GM12801 (cell line): ENCODE results near the gene USP19.

Experiments
- TF ChIP-seq, protein P1 (sequence below): IDR thresholded peaks from one replicate; pipeline ENCODE4 v1.5.1; 2011; ENCODE audit warnings: control low read depth; ENCODE audit not compliant: insufficient read length; ENCODE audit errors: extremely low read depth

Gene USP19

DNA sequence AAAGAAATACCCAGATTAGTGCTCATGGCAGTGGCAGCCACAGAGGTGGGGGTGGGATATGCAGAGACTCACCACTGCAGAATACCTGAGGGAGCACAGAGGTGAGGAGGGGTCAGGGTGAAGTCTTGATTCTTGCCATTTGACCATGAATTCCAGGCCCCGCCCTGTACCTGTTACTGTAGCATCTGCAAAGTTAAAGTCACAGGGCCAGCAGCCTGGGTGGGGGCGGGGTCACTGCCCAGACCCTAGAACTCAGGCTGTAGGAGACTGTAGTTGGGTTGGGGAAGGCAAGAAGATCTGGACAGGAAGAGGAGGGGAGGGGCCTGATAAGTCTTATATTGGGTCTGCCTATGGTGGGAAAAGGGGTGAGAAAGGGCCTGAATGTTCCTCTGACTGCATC, 31.0 kb upstream of the USP19 start:
- TF ChIP-seq, protein P1, sequence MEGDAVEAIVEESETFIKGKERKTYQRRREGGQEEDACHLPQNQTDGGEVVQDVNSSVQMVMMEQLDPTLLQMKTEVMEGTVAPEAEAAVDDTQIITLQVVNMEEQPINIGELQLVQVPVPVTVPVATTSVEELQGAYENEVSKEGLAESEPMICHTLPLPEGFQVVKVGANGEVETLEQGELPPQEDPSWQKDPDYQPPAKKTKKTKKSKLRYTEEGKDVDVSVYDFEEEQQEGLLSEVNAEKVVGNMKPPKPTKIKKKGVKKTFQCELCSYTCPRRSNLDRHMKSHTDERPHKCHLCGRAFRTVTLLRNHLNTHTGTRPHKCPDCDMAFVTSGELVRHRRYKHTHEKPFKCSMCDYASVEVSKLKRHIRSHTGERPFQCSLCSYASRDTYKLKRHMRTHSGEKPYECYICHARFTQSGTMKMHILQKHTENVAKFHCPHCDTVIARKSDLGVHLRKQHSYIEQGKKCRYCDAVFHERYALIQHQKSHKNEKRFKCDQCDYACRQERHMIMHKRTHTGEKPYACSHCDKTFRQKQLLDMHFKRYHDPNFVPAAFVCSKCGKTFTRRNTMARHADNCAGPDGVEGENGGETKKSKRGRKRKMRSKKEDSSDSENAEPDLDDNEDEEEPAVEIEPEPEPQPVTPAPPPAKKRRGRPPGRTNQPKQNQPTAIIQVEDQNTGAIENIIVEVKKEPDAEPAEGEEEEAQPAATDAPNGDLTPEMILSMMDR = no peak

GRCh38 chr3:49148159-49148558, 27.5 kb upstream of the USP19 start:
- TF ChIP-seq, protein P1 = no peak

- TF ChIP-seq, protein P1 = no peak
Observed at GRCh38 chr3:49140080-49140479, 19.5 kb upstream of the USP19 start.

DNA sequence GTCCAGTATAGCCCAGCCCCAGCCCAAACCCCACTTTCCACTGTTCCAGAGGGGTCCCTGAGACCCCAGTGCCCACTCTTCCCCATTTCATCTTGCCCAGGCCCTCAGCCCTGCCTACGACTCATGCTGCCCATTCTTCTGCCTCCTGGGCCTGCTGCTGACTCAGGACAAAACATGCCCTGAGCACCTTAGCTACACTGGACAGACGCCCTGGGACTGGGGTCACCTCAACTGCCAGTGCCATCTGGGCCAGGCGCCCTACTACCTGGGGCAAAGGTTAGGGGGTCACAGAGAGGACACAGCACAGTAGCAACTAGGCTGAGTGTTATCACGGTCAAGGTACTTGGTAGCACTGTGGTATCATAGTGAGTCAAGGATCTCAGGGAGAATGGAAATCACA, 14.9 kb upstream of the USP19 start:
- TF ChIP-seq, protein P1 = no peak

DNA sequence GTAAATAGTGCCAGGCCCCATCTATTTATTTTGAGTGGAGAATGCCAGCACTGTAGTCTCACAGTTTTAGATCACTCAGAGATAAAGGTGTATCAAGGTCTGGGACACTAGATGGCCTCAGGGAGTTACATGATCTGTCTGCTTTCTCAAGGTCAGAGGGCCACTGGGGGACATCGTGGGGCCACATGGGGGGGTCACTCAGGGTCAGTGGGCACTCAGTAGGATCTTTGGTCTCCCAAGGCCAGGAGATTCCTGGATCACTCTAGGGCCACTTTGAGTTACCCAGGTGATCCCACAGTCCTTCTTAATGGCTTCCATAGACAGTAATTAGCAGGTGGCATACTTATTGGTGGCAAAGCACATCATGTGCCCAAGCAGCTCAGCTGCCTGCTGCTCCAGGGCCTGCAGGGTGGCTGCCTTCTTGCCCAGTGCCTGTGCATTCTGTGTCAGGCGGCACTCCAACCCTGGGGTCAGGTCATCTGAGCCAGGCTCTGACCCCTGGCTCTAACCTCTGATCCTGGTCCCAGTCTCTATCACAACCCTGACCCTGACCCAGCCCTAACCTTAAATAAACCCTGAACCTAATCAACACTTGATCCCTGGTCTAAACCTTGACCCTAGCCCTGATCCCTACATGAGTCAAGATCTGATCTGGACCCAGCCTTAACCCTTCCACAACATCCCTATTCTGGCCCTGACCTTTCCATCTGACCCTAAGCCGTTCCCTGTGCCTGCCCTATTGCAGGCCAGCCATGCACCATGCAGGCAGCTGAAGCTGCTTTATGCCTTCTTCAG, 14.0 kb upstream of the USP19 start:
- TF ChIP-seq, protein P1 = no peak

DNA sequence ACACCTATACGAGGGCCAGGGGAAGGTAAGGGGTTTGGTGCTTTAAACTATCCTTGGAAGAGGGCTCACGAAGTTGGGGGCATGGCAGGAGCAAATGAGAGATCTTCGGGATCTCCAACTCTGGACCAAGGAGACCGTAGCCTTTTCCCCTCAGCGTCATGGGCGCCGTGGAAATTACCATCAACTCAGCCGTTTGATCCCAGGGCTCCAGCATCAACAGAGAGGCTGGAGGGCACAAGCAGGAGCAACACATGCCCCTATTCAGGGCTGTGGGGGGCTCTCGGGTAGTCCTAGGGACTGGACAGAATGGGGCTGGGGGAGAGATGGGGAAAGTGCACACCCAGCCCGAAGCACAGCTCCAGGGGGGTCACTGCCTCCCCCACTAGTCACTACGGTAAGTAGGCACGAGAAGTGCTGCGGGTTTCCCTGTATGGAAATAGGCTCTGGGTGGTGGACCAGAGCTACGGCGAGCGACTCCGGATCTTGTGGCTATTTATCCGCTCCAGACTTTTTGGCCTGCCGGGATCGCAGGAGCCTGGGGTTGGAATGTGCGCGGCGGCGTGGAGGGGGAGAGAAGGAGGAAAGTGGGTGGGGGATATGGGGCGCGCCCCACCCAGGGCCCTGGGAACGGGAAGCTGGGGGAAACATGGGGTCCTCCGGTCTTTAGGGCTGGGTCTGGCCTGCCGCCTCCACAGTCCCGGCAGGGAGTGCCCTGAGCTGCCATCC, 12.8 kb upstream of the USP19 start:
- TF ChIP-seq, protein P1 = no peak

- TF ChIP-seq, protein P1 = no peak
Observed at GRCh38 chr3:49132437-49133225, 12.0 kb upstream of the USP19 start, which contains the start of gene LAMB2. LAMB2 (minus strand) TSS chr3:49133050; CDS start chr3:49132867, 183 bp downstream.
